BLaER1 (cell line): Measurements from ENCODE around the gene MTRFR.

Experiments
- H3K27ac ChIP-seq: shearing (Covaris generic); formaldehyde crosslinking; 2 replicates; pipeline ENCODE4 v1.8.1; 2022
- H3K27me3 ChIP-seq: shearing (Covaris generic); formaldehyde crosslinking; 2 replicates; pipeline ENCODE4 v1.8.1; 2022
- H3K36me3 ChIP-seq: shearing (Covaris generic); formaldehyde crosslinking; 2 replicates; pipeline ENCODE4 v1.8.1; 2022
- H3K4me1 ChIP-seq: shearing (Covaris generic); formaldehyde crosslinking; 2 replicates; pipeline ENCODE4 v1.8.1; 2022
- H3K4me2 ChIP-seq: shearing (Covaris generic); formaldehyde crosslinking; 2 replicates; pipeline ENCODE4 v1.8.1; 2022
- H3K4me3 ChIP-seq: shearing (Covaris generic); formaldehyde crosslinking; 2 replicates; pipeline ENCODE4 v1.8.1; 2022
- H3K9ac ChIP-seq: shearing (Covaris generic); formaldehyde crosslinking; 2 replicates; pipeline ENCODE4 v1.8.1; 2022
- H3K9me3 ChIP-seq: shearing (Covaris generic); formaldehyde crosslinking; 2 replicates; pipeline ENCODE4 v1.8.1; 2022
- H4K20me1 ChIP-seq: shearing (Covaris generic); formaldehyde crosslinking; 2 replicates; pipeline ENCODE4 v1.8.1; 2022
- Cebpa-rat ChIP-seq: shearing (Covaris generic); IDR thresholded peaks from 2 replicates; pipeline ENCODE4 v1.8.1; 2022

The MTRFR gene

DNA sequence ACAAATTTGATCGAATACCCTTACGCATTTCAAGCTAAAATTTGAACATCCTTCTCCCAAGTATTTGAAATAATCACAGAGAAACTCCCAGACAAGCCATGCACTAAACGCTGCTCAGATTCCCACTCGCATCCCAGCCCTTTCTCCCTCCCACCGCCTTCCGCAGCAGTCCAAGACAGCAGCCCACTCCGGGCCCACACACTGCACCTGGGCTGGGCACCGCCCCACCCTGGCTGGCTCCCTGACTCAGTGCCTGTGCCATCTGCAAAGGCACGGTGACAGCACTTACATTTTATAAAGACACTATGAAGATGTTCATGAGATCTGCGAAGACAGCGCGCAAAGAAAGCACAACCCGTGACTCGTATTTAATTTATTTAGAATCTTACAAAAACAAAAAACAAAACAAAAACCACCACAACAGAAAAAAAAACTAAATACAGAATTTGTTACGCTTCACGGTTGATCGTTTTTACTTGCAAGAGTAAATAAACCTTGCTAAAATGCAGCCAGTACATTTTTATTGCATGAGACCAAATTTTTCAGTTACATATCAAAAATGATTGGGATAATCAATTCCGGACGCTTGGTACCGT, 55.6 kb downstream of the MTRFR start:
- Histone ChIP-seq H3K4me3 (no peak overlapping the region), H3K4me1 (no peaks in the 10 kb centered on the region), H3K27ac (no peak overlapping the region), H3K9me3 (no peaks in the 10 kb centered on the region), H3K9ac (no peak overlapping the region), H3K27me3 (no peaks in the 10 kb centered on the region), H4K20me1 (peaks cover 20% of the 10 kb centered on the region), H3K36me3 (peaks cover 52% of the 10 kb centered on the region), H3K4me2 (no peak overlapping the region)
- no peak for TF ChIP-seq Cebpa-rat

GRCh38 chr12:123289911-123290310, 56.7 kb downstream of the MTRFR start:
- H3K9me3 ChIP-seq = no peaks in the 10 kb centered on the region
- H3K4me2 ChIP-seq = no peak overlapping the region
- no peak overlapping the region for H3K4me3 ChIP-seq
- no peak overlapping the region for H3K9ac ChIP-seq
- no peaks in the 10 kb centered on the region for H3K4me1 ChIP-seq
- peaks cover 21% of the 10 kb centered on the region for H4K20me1 ChIP-seq
- no peaks in the 10 kb centered on the region for H3K27me3 ChIP-seq
- peaks cover 62% of the 10 kb centered on the region for H3K36me3 ChIP-seq
- no peak for TF ChIP-seq Cebpa-rat
- no peak overlapping the region for H3K27ac ChIP-seq

GRCh38 chr12:123293178-123293760, 60.0 kb downstream of the MTRFR start:
- H3K4me3 ChIP-seq = no peak overlapping the region
- H3K27me3 ChIP-seq = no peaks in the 10 kb centered on the region
- no peaks in the 10 kb centered on the region for H3K9me3 ChIP-seq
- H3K4me2 ChIP-seq = no peak overlapping the region
- no peak for TF ChIP-seq Cebpa-rat
- no peak overlapping the region for H3K27ac ChIP-seq
- peaks cover 30% of the 10 kb centered on the region for H4K20me1 ChIP-seq
- H3K9ac ChIP-seq = no peak overlapping the region
- H3K4me1 ChIP-seq = no peaks in the 10 kb centered on the region
- H3K36me3 ChIP-seq = peaks cover 96% of the 10 kb centered on the region

DNA sequence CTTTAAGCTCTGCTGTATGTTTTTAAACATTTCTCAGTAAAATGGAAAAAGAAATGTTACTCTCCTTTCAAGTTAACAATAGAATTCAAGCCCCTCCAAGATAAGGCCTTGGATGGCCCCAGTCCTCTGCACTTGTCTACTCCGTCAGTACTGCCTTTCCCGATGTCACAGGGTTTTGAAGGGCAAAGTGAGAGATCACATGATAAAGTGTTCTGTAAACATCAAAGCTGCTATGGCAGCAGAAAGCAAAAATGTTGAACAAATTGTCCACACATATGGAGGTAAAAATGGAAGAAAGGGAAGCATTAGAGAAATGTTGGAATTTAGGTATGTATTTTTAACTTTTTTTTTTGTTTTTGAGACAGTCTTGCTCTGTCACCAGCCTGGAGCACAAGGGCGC, 71.9 kb downstream of the MTRFR start:
- H3K9me3 ChIP-seq = no peaks in the 10 kb centered on the region
- no peak for TF ChIP-seq Cebpa-rat
- H3K9ac ChIP-seq = no peak overlapping the region
- no peak overlapping the region for H3K4me3 ChIP-seq
- H3K36me3 ChIP-seq = peaks cover 100% of the 10 kb centered on the region
- no peak overlapping the region for H3K4me2 ChIP-seq
- no peaks in the 10 kb centered on the region for H3K4me1 ChIP-seq
- H3K27me3 ChIP-seq = no peaks in the 10 kb centered on the region
- H3K27ac ChIP-seq = no peak overlapping the region
- H4K20me1 ChIP-seq = no peaks in the 10 kb centered on the region

DNA sequence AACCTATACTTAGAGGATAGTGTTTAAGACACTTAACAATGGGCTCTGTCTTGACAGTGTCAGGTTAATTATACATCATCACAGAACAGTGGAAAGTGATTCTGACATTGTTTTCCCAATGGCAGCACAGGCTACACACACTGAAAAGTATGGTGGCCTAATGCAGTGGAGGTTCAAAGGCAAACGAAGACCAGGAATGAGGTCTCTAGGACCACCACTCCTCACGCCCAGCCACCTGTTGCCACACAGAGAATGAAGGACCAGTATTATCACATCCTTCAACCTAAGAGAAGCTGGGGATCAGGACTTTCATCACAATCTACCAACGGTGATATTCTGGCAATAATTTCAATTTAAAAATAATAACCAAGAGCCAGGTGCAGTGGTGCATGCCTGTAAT, 73.0 kb downstream of the MTRFR start:
- Histone ChIP-seq H3K4me3 (no peak overlapping the region), H4K20me1 (no peaks in the 10 kb centered on the region), H3K36me3 (peaks cover 100% of the 10 kb centered on the region), H3K4me2 (no peak overlapping the region), H3K27me3 (no peaks in the 10 kb centered on the region), H3K27ac (no peak overlapping the region), H3K9me3 (no peaks in the 10 kb centered on the region), H3K4me1 (no peaks in the 10 kb centered on the region), H3K9ac (no peak overlapping the region)
- TF ChIP-seq Cebpa-rat = no peak
